Measurements from ENCODE around the gene PAXIP1.

GRCh38 chr7:154937837-154938236, 65.1 kb downstream of the PAXIP1 start:
- TF ChIP-seq CTCF (conservative IDR thresholded peaks at IDR 0.05; ENCODE audit: low read depth in 2 of 2) = no peak
- TF ChIP-seq EZH2 (IDR thresholded peaks at IDR 0.05; ENCODE audit: low read depth, unreplicated experiment) = no peak
- TF ChIP-seq EZH2phosphoT487 (IDR thresholded peaks at IDR 0.05; ENCODE audit: unreplicated experiment) = no peak
- no peak for TF ChIP-seq REST (IDR thresholded peaks at IDR 0.05; ENCODE audit: unreplicated experiment)
- TF ChIP-seq ETS1 (IDR thresholded peaks at IDR 0.05) = no peak
- no peak for TF ChIP-seq JUNB (IDR thresholded peaks at IDR 0.05; ENCODE audit: unreplicated experiment)

Data from GM23338 (cell line).